ENCODE measurements around the gene ACTL9.

Gene ACTL9

DNA sequence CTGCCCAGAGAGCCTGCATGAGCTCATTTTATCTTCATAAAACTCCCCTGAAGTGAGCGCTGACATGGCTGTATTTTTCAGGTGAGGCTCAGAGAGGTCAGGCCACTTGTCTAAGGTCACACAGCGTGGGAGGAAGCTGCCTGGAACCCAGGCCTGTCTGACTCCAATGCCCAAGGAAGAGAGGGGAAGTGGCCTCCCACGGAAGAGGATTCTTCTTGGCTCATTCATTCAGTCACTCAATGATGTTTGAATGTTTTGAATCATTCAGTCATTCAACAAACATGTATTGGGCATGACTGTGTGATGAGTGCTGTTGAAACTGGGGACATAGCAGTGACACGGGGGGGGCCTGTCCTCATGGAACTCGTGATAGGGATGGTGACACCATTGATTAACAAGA, 12.0 kb downstream of the ACTL9 start:
- FAIRE-seq (no peak), DNase-seq (ENCODE audit: insufficient read length, low spot score) (no peak)

DNA sequence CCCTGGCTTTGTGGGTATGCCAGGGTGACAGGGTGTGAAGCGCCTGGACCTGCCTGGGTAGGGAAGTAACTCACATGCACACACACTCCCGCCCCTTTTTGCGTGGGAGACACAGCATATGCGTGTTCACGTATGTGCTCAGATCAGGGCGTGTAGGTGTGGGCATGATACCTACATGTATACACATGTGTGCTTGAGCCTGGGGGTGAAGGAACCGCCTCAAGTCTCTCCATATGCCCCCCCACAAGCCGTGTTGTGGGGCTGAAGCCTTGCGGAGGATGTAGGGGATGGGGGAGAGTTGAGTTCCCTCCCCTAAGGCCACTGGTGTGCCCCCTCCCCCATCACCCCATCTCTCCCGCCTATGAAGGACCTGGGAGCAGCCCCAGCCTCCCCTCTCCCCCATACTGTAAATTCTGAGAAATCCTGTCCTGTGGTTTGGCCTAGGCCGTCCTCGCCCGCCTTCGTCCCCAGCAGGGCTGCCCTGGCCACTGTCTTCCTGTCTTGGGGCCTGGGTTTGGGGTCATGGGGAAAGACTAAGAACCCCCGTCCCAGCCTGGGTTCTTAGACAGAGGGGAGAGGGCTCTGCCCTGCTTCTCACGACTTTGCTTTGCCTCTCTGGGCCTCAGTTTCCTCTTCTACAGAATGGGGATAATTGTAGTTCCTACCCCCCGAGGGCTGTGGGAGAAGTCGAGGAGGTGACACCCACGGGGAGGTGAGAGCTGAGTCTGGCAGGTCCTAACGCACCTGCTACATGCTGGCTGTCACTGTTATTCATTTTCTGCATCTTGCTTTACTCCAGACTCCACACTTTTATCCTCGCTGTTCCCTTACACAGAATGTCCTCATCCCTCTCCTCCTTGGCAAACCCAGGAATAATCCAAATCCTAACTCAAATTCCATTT, 14.3 kb downstream of the ACTL9 start:
- no peak for DNase-seq (ENCODE audit: insufficient read length, low spot score)
- no peak for FAIRE-seq

DNA sequence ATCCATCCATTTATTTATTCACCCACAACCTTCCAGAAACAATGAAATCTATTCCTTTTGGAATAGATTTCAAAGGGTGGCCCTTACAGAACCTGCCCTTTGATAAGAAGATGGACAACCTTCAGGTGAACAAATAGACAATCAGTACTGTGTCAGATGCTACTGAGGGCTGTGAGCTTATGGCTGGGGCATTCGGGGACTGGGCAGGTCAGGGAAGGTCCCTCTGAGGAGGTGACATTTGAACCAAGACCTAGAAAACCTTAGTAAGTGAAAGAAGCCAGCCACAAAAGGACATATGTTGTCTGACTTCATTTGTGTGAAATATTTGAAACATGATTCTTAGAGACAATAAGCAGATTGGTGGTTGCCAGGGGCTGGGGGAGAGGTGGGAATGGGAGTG, 15.7 kb downstream of the ACTL9 start:
- FAIRE-seq: no peak

DNA sequence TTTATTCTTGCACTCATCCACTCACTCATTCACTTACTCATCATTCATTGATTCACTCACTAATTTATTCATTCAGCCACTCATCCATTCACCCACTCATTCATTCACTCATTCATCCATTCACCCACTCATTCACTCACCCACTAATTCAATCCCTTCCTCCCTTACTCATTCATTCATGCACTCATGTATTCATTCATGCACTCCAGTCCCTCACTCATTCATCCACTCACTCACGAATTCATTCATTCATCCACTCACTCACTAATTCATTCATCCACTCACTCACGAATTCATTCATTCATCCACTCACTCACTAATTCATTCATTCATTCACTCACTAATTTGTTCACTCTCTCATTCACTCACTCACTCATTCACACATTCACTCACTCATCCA, 16.1 kb downstream of the ACTL9 start:
- DNase-seq (ENCODE audit: insufficient read length, low spot score) (no peak), FAIRE-seq (no peak)

More for the DNA sequence above, 15.7 kb downstream of the ACTL9 start:
- DNase-seq (ENCODE audit: insufficient read length, low spot score): no peak

DNA sequence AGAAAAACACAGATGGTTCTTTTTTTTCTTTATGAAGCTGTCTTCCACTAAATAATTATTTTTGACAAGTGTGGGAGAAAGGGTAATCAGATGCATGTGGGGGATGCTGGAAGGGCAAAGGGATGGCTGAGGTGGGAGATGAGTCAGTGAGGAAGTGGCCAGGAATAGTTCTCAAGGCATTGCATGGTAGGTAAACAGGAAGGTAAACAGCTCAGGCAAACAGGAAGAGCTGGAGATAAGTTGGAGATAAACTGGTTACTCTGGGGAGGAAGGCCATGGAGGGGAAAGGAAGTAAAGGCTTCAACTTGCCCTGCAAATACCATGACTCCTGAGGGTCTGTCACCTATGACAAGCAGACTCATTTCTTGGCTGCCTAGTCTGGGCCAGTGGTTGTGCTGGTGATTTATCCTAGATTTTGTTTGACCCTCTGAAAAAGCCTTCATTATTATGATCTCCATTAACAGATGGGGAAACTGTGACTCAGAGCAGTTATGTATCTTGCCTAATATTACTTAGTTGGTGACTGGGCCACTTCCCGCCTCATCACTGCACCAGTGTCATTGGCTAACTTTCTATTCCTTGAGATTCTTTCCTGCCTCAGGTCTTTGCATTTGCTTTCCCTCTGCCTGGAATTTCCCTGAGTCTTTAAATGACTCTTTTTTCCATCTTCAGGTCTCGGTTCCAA, 17.1 kb downstream of the ACTL9 start:
- no peak for DNase-seq (ENCODE audit: insufficient read length, low spot score)
- no peak for FAIRE-seq

DNA sequence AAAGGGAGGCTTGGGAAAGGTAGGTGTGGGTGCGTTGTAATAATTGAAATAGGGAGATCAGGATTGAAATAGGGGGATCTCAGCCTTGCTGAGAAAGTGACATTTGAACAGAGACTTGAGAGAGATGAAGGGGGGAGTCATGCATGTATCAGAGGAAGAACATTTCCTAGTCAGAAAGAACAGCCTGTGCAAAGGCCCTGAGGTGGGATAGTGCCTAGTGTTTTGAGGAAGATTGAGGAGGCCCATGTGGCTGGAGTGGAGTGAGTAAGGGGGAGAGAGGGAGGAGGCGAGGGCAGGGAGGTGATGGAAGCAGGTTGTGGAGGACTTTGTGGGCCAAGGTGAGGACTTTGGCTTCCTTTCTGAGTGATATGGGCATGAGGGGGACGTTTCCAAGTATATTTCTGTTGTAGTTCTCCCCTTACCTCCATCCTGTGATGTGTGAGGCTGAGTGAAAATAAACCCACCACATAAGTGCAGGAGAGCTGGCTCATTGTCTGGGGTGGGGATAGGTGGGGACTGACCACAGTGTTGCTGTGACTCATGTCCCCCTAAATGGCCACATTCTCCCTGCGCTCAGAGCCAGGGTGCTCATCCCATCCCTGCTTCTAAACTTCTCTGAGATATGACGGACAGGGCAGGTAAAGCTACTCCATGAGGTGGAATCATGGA, 17.8 kb downstream of the ACTL9 start:
- DNase-seq (ENCODE audit: insufficient read length, low spot score) (no peak), FAIRE-seq (no peak)

DNA sequence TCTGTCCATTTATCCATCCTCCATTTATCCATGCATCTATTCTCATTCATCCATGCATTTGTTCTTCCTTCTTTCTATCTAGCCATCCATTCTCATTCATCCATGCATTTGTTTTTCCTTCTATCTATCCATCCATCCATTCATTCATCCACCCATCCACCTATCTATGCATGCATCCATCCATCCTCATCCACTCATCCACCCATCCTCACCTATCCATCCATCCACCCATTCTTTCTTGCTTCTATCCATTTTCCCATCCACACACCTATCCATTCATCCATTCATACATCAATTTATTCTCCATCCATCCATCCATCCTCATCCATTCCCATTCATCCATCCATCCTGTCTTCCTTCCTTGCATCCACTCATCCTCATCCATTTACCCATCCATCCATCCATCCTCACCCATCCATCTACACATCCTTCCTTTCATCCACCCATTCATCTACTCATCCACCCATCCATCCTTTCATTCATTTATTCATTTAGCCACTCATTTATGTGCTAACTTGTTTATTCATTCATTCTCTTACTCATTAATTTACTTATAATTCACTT, 20.3 kb downstream of the ACTL9 start:
- FAIRE-seq: no peak

DNA sequence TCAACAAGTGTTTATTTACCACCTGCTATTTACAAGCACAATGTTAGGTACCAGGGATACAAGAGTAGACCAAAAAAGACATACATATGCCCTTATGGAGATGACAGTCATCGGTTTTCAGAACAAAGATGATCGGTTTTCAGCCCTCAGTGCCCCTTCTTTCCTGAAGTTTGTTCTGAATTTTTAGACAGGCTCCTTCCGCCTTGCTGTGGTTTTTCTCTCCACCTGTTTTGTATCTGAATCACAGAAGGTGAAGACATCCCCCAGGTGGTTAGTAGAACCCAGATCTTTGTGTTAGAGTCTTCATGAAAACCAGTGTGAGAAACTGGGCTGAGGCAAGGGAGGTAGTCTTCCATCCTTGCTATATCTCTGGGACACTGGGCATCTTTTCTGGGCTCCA, 23.5 kb downstream of the ACTL9 start:
- FAIRE-seq: no peak

More for the DNA sequence above, 20.3 kb downstream of the ACTL9 start:
- DNase-seq (ENCODE audit: insufficient read length, low spot score): no peak

DNA sequence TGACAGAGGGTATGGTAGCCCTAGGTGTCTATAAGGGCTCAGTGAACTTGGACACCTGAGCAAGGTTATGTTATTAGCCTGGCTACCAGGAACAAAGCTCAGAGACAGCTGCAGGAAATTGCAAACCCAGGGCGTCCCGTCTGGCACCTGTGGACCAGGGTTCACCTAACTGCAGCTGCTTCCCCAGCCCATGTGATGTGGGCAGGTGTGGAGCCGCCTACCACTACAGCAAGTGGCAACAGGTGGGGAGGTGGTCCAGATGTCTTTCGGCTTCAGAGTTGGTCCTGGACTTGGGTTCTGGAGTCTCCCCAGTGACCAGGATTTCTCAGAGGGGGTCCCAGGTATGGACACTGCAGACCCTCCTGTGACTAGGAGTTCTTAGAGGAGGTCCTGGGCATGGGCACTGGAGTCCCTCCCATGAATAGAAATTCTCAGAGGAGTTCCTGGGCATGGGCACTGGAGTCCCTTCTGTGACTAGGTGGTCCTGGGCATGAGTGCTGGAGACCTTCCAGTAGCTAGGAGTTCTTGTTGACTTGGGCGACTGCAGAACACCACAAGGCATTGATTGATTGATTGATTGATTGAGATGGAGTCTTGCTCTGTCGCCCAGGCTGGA, 25.2 kb downstream of the ACTL9 start:
- FAIRE-seq: no peak
- DNase-seq (ENCODE audit: insufficient read length, low spot score): no peak

More for the DNA sequence above, 23.5 kb downstream of the ACTL9 start:
- no peak for DNase-seq (ENCODE audit: insufficient read length, low spot score)

DNA sequence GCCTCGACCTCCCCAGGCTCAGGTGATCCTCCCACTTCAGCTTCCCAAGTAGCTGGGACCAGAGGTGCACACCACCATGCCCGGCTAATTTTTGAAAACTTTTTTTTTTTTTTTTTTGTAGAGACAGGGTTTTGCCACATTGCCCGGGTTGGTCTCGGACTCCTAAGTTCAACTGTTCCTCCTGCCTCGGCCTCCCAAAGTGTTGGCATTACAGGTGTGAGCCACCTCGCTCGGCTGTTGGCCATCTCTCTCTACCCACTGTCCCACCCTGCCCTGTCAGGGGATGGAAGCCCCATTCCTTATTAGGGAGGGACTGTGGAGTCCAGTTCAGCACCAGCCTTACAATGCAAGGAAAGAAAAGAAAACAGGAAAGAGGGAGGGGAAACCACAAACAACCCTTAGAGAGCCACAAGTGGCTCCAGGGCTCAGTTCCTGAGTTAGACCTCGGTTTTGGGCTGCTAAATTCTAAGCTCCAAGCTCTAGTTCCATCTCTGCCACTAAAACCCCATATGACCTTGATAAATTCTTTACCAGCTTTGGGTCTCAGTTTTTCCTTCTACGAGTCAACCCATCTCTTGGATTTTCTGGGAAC, 31.7 kb downstream of the ACTL9 start:
- DNase-seq (ENCODE audit: insufficient read length, low spot score) (no peak), FAIRE-seq (no peak)

DNA sequence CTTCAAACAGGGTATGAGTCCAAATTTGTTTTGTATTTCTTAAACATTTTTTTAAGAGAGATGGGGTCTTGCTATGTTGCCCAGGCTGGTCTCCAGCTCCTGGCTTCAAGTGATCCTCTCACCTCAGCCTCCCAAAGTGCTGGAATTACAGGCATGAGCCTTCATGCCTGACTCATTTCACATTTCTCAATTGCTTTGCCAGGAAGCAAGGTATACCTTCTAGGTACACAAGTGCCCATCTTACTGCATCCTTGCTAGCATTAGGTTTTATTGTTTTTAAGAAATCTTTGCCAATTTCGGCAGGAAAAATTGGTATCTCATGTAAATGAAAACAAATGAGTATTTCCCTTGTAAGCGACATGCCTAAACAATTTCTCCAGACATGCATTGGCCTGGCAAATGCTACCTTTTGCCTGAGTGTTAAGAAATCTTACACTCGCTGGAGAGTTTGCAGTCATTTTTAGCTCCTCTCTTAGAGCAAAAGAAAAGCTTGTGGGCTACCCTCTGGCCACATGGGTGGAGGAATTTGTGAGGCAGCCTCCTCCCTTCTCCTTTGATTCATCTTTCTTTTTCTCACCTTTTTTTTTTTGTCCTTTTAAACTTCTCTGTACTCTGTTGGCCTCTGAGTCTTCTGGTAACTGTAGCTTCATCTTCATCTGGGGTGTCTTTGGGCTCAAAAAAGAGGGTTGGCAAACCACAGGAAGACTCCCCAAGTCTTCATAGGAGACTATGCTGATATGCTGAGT, 33.0 kb downstream of the ACTL9 start:
- DNase-seq (ENCODE audit: insufficient read length, low spot score) (no peak), FAIRE-seq (no peak)

DNA sequence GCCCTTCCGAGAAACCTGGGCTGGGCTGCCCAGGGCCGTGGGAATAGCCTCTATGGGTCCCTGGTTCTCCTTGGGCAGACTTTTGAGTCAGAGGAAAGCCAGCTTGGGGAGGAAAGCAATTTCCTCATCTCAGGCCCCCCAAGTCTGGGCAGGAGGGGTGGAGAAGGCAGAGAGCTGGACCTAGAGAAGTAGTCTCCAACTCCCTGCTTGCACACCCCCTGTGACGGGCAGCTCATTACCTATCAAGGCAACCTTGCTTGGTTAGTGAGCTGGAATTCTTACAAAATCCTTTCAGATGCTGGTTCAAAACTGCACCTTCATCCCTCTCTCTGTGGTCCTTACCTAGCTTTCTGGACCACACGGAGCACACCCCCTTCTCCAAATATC, 33.9 kb downstream of the ACTL9 start:
- no peak for DNase-seq (ENCODE audit: insufficient read length, low spot score)
- FAIRE-seq: no peak

DNA sequence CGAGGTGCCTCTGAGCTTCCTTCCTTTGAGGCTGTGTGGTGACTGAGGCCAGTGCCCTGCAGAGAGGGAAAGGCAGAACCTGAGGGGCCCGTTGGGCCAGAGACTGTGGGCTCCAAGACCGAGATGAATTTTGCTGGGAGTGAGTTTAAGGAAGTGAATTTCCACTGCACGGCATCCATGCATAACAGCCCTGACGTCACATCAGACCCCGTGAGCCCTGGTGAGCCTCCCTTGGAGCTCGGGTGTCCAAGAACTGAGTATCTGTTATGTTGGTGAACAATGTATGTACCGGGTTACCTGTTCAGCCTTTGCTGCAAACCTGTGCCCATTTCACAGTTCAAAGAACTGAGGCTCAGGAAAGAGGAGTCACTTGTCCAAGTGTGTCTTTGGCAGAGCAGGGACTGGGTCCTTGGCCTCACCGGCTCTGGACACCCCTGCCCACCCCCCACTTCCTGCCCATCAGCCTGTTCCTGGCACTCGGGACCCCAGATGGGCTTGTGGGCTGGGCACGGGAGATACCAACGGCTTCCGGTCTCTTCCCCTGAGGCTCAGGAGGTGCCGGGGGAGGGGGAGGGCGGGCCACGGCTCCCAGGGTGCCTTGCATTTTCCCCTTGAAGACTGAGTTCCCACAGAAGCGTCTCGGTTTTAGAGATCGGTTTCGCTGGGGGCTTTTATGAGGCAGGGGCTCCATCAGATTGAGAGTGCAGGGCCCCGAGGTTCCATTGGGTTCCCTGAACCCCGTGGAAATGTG, 34.5 kb downstream of the ACTL9 start:
- DNase-seq (ENCODE audit: insufficient read length, low spot score): no peak
- no peak for FAIRE-seq

DNA sequence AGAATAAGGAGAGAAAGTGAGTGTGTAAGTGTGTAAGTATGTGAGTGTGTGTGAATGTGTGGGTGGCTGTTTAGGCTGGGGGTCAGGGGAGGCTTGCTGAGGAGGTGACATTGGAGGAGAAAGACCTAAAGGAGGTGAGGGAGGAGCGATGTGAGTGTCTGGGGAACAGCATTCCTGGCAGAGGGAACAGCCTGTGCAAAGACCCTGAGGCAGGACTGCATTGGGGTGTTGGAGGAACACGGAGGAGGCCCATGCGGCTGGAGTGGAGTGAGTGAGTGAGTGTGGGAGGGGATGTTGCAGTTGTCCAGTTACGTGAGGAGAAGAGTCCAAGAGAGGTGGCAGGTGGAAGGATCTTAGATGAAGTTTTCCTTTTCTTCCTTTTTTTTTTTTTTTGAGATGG, 36.3 kb downstream of the ACTL9 start:
- no peak for FAIRE-seq

DNA sequence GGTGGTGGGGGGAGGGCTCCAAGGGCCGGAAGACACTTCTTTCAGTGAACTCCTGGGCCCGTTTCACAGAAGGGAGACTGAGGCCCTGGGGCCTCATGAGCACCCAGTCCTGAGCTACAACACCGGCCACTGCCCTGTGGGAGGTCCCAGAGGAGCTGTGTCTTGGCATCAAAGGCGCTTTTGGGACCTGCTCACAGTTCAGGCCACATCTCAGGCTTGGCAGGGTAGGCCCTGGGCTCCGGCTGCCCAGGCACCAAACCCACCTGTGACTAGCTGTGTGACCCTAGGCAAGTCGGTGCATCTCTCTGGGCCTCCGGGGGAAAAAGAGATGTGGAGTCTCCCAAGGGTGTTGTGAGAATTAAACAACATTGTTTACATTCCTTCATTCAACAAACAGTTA, 38.7 kb downstream of the ACTL9 start:
- FAIRE-seq (no peak), DNase-seq (ENCODE audit: insufficient read length, low spot score) (no peak)

More for the DNA sequence above, 36.3 kb downstream of the ACTL9 start:
- no peak for DNase-seq (ENCODE audit: insufficient read length, low spot score)

DNA sequence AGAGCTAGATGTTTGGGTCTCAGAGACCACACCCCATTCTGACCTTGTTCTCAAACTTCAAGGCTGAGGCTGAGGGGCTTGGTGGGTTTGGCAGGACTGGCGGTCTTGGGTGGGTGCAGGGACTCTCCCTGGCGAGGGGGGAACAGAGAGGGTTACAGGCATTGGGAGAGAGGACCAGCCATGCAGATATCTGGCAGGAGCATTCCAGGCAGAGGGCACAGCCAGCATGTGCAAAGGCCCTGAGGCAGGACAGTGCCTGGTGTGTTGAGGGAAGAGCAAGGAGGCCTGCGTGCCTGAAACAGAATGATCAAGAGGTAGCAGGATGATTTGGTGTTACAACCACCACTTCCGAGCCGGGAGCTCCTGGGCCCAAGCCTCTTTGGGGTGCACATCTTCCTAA, 40.7 kb downstream of the ACTL9 start:
- FAIRE-seq: no peak

DNA sequence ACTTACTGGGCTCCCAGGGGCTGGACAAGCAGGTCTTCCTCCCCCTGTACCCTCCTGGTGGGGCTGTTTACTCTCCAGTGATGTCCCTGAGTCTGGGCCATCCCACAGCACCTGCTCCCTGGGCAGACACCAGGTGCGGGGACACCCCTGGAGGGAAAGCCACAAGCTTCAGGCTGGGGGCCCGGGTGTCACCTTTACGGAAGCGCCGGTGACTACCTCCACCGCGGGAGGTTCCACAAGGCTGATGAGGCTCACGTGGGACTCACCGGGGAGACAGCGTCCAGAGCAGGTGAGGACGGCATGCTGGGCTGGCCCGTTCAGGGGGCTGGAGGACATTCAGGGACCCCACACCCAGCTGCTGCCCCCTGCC, 43.3 kb downstream of the ACTL9 start:
- FAIRE-seq: no peak

More for the DNA sequence above, 40.7 kb downstream of the ACTL9 start:
- no peak for DNase-seq (ENCODE audit: insufficient read length, low spot score)

DNA sequence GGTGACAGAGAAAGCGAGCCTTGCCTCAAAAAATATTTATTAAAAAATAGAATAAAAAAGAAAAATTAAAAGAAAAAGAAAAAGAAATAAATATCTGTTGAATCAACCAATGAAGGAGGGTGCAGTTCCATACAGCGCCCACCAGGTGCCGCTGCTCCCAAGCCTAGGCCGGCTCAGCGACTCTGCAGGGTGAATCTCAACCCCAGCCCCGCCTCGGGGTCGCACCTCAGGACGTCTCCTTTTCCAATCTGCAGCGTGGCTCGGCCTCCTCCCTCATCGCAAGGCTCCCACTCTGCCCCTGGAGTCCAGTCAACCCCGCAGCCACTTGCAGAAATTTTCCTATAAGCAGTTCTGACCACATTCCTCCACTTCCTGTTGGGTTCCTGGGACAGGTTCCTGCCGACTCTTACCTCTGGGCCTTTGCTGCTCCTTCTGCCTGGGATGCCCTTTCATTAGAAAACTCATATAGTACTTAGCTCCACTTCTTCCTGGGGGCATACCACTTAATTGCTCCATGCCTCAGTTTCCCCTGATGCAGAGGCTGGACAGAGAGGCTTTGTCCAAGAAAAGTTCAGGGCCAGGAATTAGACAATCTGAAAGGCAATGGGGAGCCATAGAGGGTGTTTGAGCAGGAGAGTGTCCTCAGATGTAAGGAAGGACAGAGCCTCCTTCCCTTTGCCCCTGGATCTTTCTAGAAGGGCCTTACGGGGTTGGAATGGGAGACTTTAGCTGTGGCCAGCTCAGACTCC, 43.8 kb downstream of the ACTL9 start:
- FAIRE-seq: no peak
- DNase-seq (ENCODE audit: insufficient read length, low spot score): peak; percentile 71

More for the DNA sequence above, 43.3 kb downstream of the ACTL9 start:
- DNase-seq (ENCODE audit: insufficient read length, low spot score): no peak
